Loucy (cell line): ENCODE results near the gene NCOA6.

ENCODE experiments used
- CTCF ChIP-seq: fragments of 200-600 bp; sonication (generic); conservative IDR thresholded peaks from 2 replicates; pipeline ENCODE4 v1.5.1; 2014; ENCODE audit warnings: mild to moderate bottlenecking, antibody characterized with exemption, low read length
- EZH2phosphoT487 ChIP-seq: fragments of 200-600 bp; IDR thresholded peaks from 2 replicates; pipeline ENCODE4 v1.6.1; 2018; ENCODE audit warnings: antibody characterized with exemption, mild to moderate bottlenecking, moderate library complexity, borderline replicate concordance

- no peak for TF ChIP-seq CTCF
- no peak for TF ChIP-seq EZH2phosphoT487
Measured at GRCh38 chr20:34711813-34712430, 113.5 kb downstream of the NCOA6 start.
